Aorta (tissue), 5 donors: ENCODE results near the gene GBE1. TPM values are rescaled to one million over a fixed set of nuclear protein-coding genes. Genes with fewer than 3 reads are reported as not detected.

Source experiments
- ATAC-seq: fragments of 200-7000 bp; cut with Tn5 transposase; one replicate; pipeline ENCODE4 v1.9.1; 2022; ENCODE audit warnings: moderate library complexity; ENCODE audit not compliant: low FRiP score
- DNase-seq, 2 donors: peaks; one replicate each; pipeline ENCODE4 v3.0.0-alpha.2; 2020
- H3K27ac ChIP-seq, 2 donors: one replicate each; pipeline ENCODE4 v1.5.1; 2013; ENCODE audit warnings: low read length in 2 of 2, mild to moderate bottlenecking in 2 of 2, moderate library complexity in 2 of 2, control low read depth in 1 of 2, inconsistent platforms in 1 of 2, low read depth in 1 of 2
- H3K27me3 ChIP-seq, 2 donors: one replicate each; pipeline ENCODE4 v1.6.1; 2013; ENCODE audit warnings: control low read depth in 1 of 2, low read length in 1 of 2, mild to moderate bottlenecking in 1 of 2, moderate library complexity in 1 of 2; ENCODE audit not compliant: insufficient read depth in 2 of 2, control insufficient read depth in 1 of 2
- H3K36me3 ChIP-seq, 2 donors: one replicate each; pipeline ENCODE4 v1.6.1; 2013; ENCODE audit warnings: control low read depth in 1 of 2, low read length in 1 of 2, mild to moderate bottlenecking in 1 of 2; ENCODE audit not compliant: insufficient read depth in 2 of 2, control insufficient read depth in 1 of 2
- H3K4me1 ChIP-seq, 2 donors: one replicate each; pipeline ENCODE4 v1.6.1; 2013; ENCODE audit warnings: low read length in 2 of 2, control low read depth in 1 of 2, mild to moderate bottlenecking in 1 of 2, moderate library complexity in 1 of 2; ENCODE audit not compliant: insufficient read depth in 2 of 2, control insufficient read depth in 1 of 2
- H3K4me3 ChIP-seq, 2 donors: one replicate each; pipeline ENCODE4 v1.5.1; 2013; ENCODE audit warnings: low read length in 2 of 2, control low read depth in 1 of 2, mild to moderate bottlenecking in 1 of 2
- H3K9me3 ChIP-seq: one replicate; pipeline ENCODE4 v1.6.1; 2013; ENCODE audit warnings: mild to moderate bottlenecking, low read length; ENCODE audit not compliant: control insufficient read depth
- WGBS, 2 donors: extraction: QIAGEN DNeasy Blood & Tissue Kit; methylation state at CpG; one replicate each; pipeline ENCODE4 v1.1.7; 2013; 5-methylcytosine and 5-hydroxymethylcytosine counted together
- intact Hi-C, 2 donors: fragments of 100-400 bp; cut with DNase I; formaldehyde crosslinking; loops; one replicate each; pipeline versions ENCODE4 v1.14.2 to v1.15.0; 2022
- polyA plus RNA-seq, 2 donors: library from polyadenylated mRNA; stranded (reverse); fragments of 200-250 nt; gene quantifications; one replicate each; pipeline ENCODE4 v1.2.3, GENCODE V29; 2013
- total RNA-seq, 2 donors: library from RNA; stranded (reverse); fragmentation: NEBNext Ultra II Directional; extraction: Animal tissue kit (Norgen Biotek cat#: 25700); gene quantifications; one replicate each; pipeline ENCODE4 v1.2.1, GENCODE V29; 2021
- donor health status: healthy with polysubstance abuse.
- donor health status: Bipolar disorder and iron deficiency.
- donor health status: DM: no; HTN: no; CAD: no.
- donor health status: DM: no; HTN: no; CAD: no.
- donor health status: DM: yes; HTN: yes; CAD: no.

The GBE1 gene
- total and polyA plus RNA-seq, 4 donors = 29.3 to 103 (median 58.0) TPM

- Histone ChIP-seq H3K9me3 (no peaks in the 10 kb centered on the region), H3K36me3 (no peaks in the 10 kb centered on the region), H3K27ac (no peak overlapping the region), H3K4me3 (no peak overlapping the region), H3K27me3 (no peaks in the 10 kb centered on the region), H3K4me1 (no peaks in the 10 kb centered on the region)
- intact Hi-C loops = no loop called here
- 100% methylated on average over 1 of the region's 1 CpG for WGBS, 2 donors
- ATAC-seq = no peak
- no peak for DNase-seq
These were observed 189.2 kb downstream of the GBE1 start for GRCh38 chr3:81572201-81572756.

GRCh38 chr3:81568378-81568777 lies 193.1 kb downstream of the GBE1 start:
- Histone ChIP-seq H3K9me3 (no peaks in the 10 kb centered on the region), H3K36me3 (peaks cover 0 to 2% of the 10 kb centered on the region in 2 donors), H3K27me3 (no peaks in the 10 kb centered on the region), H3K27ac (no peak overlapping the region), H3K4me1 (no peaks in the 10 kb centered on the region), H3K4me3 (no peak overlapping the region)
- intact Hi-C loops = no loop called here
- no peak for ATAC-seq
- DNase-seq = no peak
- 75 to 88% methylated on average over 5 of the region's 5 CpGs for WGBS, 2 donors

- H3K9me3 ChIP-seq = no peaks in the 10 kb centered on the region
- peaks cover 2% of the 10 kb centered on the region in 2 donors for H3K36me3 ChIP-seq
- no peak for ATAC-seq
- H3K27me3 ChIP-seq = no peaks in the 10 kb centered on the region
- no peak for DNase-seq
- 96 to 98% methylated on average over 2 of the region's 2 CpGs for WGBS, 2 donors
- no peak overlapping the region for H3K27ac ChIP-seq
- intact Hi-C loops = no loop called here
- no peak overlapping the region for H3K4me3 ChIP-seq
- H3K4me1 ChIP-seq = no peaks in the 10 kb centered on the region
These were observed 196.4 kb downstream of the GBE1 start for GRCh38 chr3:81565041-81565440.

GRCh38 chr3:81558106-81558505 lies 203.3 kb downstream of the GBE1 start:
- Histone ChIP-seq H3K27ac (no peak overlapping the region), H3K36me3 (peaks cover 0 to 2% of the 10 kb centered on the region in 2 donors), H3K27me3 (no peaks in the 10 kb centered on the region), H3K9me3 (no peaks in the 10 kb centered on the region), H3K4me1 (no peaks in the 10 kb centered on the region), H3K4me3 (no peak overlapping the region)
- WGBS, 2 donors = 0 to 59% methylated on average over 1 of the region's 1 CpG
- ATAC-seq (no peak), DNase-seq (no peak)
- intact Hi-C loops = loop anchor here in 1 of 2 donors (10.0 kb wide), 1 partner anchor 197 kb away; no protein-coding TSS in a partner anchor

- ATAC-seq = peak; percentile 56
- 21 to 41% methylated on average over 2 of the region's 2 CpGs for WGBS, 2 donors
- no peaks in the 10 kb centered on the region for H3K27me3 ChIP-seq
- peaks cover 0 to 2% of the 10 kb centered on the region in 2 donors for H3K4me1 ChIP-seq
- no peak for DNase-seq
- H3K9me3 ChIP-seq = no peaks in the 10 kb centered on the region
- no peaks in the 10 kb centered on the region for H3K36me3 ChIP-seq
- intact Hi-C loops = loop anchor here in 1 of 2 donors (10.0 kb wide), 1 partner anchor 200 kb away; no protein-coding TSS in a partner anchor
- H3K27ac ChIP-seq = peak overlapping the region in 1 of 2 donors; percentile 59
- H3K4me3 ChIP-seq = no peak overlapping the region
These were observed 206.6 kb downstream of the GBE1 start for GRCh38 chr3:81554801-81555200.

GRCh38 chr3:81554388-81554787 lies 207.1 kb downstream of the GBE1 start:
- Histone ChIP-seq H3K36me3 (no peaks in the 10 kb centered on the region), H3K4me1 (peaks cover 0 to 2% of the 10 kb centered on the region in 2 donors), H3K27ac (peak overlapping the region in 1 of 2 donors; percentile 59), H3K9me3 (no peaks in the 10 kb centered on the region), H3K4me3 (no peak overlapping the region), H3K27me3 (no peaks in the 10 kb centered on the region)
- DNase-seq (no peak), ATAC-seq (no peak)
- intact Hi-C loops = loop anchor here in 1 of 2 donors (10.0 kb wide), 1 partner anchor 200 kb away; no protein-coding TSS in a partner anchor
- WGBS, 2 donors = 21 to 46% methylated on average over 1 of the region's 1 CpG

- no peak for DNase-seq
- no peaks in the 10 kb centered on the region for H3K27me3 ChIP-seq
- no peaks in the 10 kb centered on the region for H3K36me3 ChIP-seq
- 31 to 51% methylated on average over 2 of the region's 2 CpGs for WGBS, 2 donors
- no peak overlapping the region for H3K4me3 ChIP-seq
- H3K9me3 ChIP-seq = no peaks in the 10 kb centered on the region
- peaks cover 0 to 2% of the 10 kb centered on the region in 2 donors for H3K4me1 ChIP-seq
- intact Hi-C loops = loop anchor here in 1 of 2 donors (10.0 kb wide), 1 partner anchor 204 kb away; no protein-coding TSS in a partner anchor
- no peak overlapping the region for H3K27ac ChIP-seq
- no peak for ATAC-seq
These were observed 211.0 kb downstream of the GBE1 start for GRCh38 chr3:81550415-81550814.

GRCh38 chr3:81549831-81550230 lies 211.6 kb downstream of the GBE1 start:
- H3K27me3 ChIP-seq = no peaks in the 10 kb centered on the region
- H3K4me1 ChIP-seq = peaks cover 0 to 2% of the 10 kb centered on the region in 2 donors
- no peak for ATAC-seq
- no peak overlapping the region for H3K4me3 ChIP-seq
- intact Hi-C loops = loop anchor here in 1 of 2 donors (10.0 kb wide), 1 partner anchor 205 kb away; no protein-coding TSS in a partner anchor
- H3K27ac ChIP-seq = no peak overlapping the region
- no peak for DNase-seq
- H3K36me3 ChIP-seq = no peaks in the 10 kb centered on the region
- H3K9me3 ChIP-seq = no peaks in the 10 kb centered on the region
- WGBS, 2 donors = 5% methylated on average over 2 of the region's 2 CpGs

- intact Hi-C loops = no loop called here
- H3K4me1 ChIP-seq = peaks cover 0 to 2% of the 10 kb centered on the region in 2 donors
- H3K4me3 ChIP-seq = no peak overlapping the region
- H3K27me3 ChIP-seq = no peaks in the 10 kb centered on the region
- H3K36me3 ChIP-seq = no peaks in the 10 kb centered on the region
- no peak for DNase-seq
- no peak overlapping the region for H3K27ac ChIP-seq
- no peaks in the 10 kb centered on the region for H3K9me3 ChIP-seq
- WGBS, 2 donors = 0 to 5% methylated on average over 1 of the region's 1 CpG
- ATAC-seq = no peak
These were observed 212.1 kb downstream of the GBE1 start for GRCh38 chr3:81549388-81549787.
